ENCODE measurements around the gene STPG2.

- TF ChIP-seq, protein P1, sequence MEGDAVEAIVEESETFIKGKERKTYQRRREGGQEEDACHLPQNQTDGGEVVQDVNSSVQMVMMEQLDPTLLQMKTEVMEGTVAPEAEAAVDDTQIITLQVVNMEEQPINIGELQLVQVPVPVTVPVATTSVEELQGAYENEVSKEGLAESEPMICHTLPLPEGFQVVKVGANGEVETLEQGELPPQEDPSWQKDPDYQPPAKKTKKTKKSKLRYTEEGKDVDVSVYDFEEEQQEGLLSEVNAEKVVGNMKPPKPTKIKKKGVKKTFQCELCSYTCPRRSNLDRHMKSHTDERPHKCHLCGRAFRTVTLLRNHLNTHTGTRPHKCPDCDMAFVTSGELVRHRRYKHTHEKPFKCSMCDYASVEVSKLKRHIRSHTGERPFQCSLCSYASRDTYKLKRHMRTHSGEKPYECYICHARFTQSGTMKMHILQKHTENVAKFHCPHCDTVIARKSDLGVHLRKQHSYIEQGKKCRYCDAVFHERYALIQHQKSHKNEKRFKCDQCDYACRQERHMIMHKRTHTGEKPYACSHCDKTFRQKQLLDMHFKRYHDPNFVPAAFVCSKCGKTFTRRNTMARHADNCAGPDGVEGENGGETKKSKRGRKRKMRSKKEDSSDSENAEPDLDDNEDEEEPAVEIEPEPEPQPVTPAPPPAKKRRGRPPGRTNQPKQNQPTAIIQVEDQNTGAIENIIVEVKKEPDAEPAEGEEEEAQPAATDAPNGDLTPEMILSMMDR (IDR thresholded peaks at IDR 0.05 in 2 of 3, conservative IDR thresholded peaks at IDR 0.05 in 1 of 3; ENCODE audit: control insufficient read depth in 2 of 3, extremely low read depth in 1 of 3, insufficient read depth in 1 of 3, low read depth in 3 of 3, low read length in 3 of 3) = no peak
- TF ChIP-seq EZH2 (IDR thresholded peaks at IDR 0.05; ENCODE audit: borderline replicate concordance, control insufficient read depth, low read depth, low read length) (no peak), ZNF274 (IDR thresholded peaks at IDR 0.05; ENCODE audit: insufficient read depth, insufficient read length) (no peak), NFXL1 (IDR thresholded peaks at IDR 0.05; ENCODE audit: borderline replicate concordance) (no peak), YY1 (IDR thresholded peaks at IDR 0.05; ENCODE audit: low read depth, low read length) (no peak), PBX3 (IDR thresholded peaks at IDR 0.05; ENCODE audit: insufficient replicate concordance, low read depth, low read length) (no peak), NFIC (IDR thresholded peaks at IDR 0.05; ENCODE audit: low read depth, low read length) (no peak)
Observed at GRCh38 chr4:97942137-97942536, 201.1 kb downstream of the STPG2 start.
